ENCODE results near the gene CHEK1.

- TF ChIP-seq, protein P1, sequence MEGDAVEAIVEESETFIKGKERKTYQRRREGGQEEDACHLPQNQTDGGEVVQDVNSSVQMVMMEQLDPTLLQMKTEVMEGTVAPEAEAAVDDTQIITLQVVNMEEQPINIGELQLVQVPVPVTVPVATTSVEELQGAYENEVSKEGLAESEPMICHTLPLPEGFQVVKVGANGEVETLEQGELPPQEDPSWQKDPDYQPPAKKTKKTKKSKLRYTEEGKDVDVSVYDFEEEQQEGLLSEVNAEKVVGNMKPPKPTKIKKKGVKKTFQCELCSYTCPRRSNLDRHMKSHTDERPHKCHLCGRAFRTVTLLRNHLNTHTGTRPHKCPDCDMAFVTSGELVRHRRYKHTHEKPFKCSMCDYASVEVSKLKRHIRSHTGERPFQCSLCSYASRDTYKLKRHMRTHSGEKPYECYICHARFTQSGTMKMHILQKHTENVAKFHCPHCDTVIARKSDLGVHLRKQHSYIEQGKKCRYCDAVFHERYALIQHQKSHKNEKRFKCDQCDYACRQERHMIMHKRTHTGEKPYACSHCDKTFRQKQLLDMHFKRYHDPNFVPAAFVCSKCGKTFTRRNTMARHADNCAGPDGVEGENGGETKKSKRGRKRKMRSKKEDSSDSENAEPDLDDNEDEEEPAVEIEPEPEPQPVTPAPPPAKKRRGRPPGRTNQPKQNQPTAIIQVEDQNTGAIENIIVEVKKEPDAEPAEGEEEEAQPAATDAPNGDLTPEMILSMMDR (conservative IDR thresholded peaks at IDR 0.05), result no peak
- no peak for TF ChIP-seq ZFX (IDR thresholded peaks at IDR 0.05)
Observed at GRCh38 chr11:125720781-125721180, 95.8 kb downstream of the CHEK1 start.
